HepG2 (cell line): ENCODE measurements around the gene DMGDH. TPM values are rescaled to one million over a fixed set of nuclear protein-coding genes. Genes with fewer than 3 reads are reported as not detected.

Experiments
- ASH2L ChIP-seq: fragments of 300-600, 200-600 bp; sonication (generic); IDR thresholded peaks from 2 replicates; pipeline ENCODE4 v1.7.0; 2017; ENCODE audit warnings: low read depth, mild to moderate bottlenecking, moderate library complexity, mixed read lengths, low read length; ENCODE audit not compliant: insufficient read length
- HHEX ChIP-seq: IDR thresholded peaks from 2 replicates; pipeline ENCODE4 v1.6.1; 2016; ENCODE audit warnings: control low read depth
- HNF4G ChIP-seq, 2 experiments: sonication (generic) in 1 of 2; formaldehyde crosslinking in 1 of 2; IDR thresholded peaks; 2 replicates each; pipeline versions ENCODE4 v1.4.0 to v1.6.1; 2011 to 2020; ENCODE audit warnings: borderline replicate concordance in 2 of 2, low read depth in 2 of 2, mild to moderate bottlenecking in 2 of 2, low read length in 1 of 2, missing genetic modification reagents in 1 of 2, moderate library complexity in 1 of 2
- ISL2 ChIP-seq: sonication (generic); formaldehyde crosslinking; IDR thresholded peaks from 2 replicates; pipeline ENCODE4 v1.5.0; 2020; ENCODE audit warnings: missing genetic modification reagents
- KLF16 ChIP-seq, 2 experiments: sonication (generic) in 1 of 2; formaldehyde crosslinking in 1 of 2; IDR thresholded peaks; 2 replicates each; pipeline versions ENCODE4 v1.6.1 to v1.8.0; 2016 to 2023; ENCODE audit warnings: missing genetic modification reagents in 2 of 2, missing compliant biosample characterization in 1 of 2
- LBX2 ChIP-seq: sonication (generic); formaldehyde crosslinking; IDR thresholded peaks from 2 replicates; pipeline ENCODE4 v1.5.0; 2020; ENCODE audit warnings: missing genetic modification reagents, mild to moderate bottlenecking, borderline replicate concordance
- MLX ChIP-seq: IDR thresholded peaks from 2 replicates; pipeline ENCODE4 v1.6.1; 2016
- NCOR1 ChIP-seq: fragments of 200-600 bp; sonication (generic); IDR thresholded peaks from 2 replicates; pipeline ENCODE4 v1.7.0; 2017; ENCODE audit warnings: antibody characterized with exemption, low read length, borderline replicate concordance
- RXRB ChIP-seq: IDR thresholded peaks from 2 replicates; pipeline ENCODE4 v1.6.1; 2016; ENCODE audit warnings: borderline replicate concordance, missing genetic modification reagents, missing compliant biosample characterization
- SOX13 ChIP-seq, 3 experiments: fragments of 450-650 bp in 1 of 3; sonication (generic) in 1 of 3; formaldehyde crosslinking in 1 of 3; IDR thresholded peaks in 2 of 3; conservative IDR thresholded peaks in 1 of 3; 2 replicates each; pipeline versions ENCODE4 v1.5.0 to v1.6.1; 2016 to 2020; ENCODE audit warnings: antibody characterized with exemption in 1 of 3, mild to moderate bottlenecking in 1 of 3, missing compliant biosample characterization in 1 of 3, missing genetic modification reagents in 1 of 3, moderate library complexity in 1 of 3
- SOX5 ChIP-seq: IDR thresholded peaks from 2 replicates; pipeline ENCODE4 v1.6.1; 2016; ENCODE audit warnings: borderline replicate concordance
- TCF12 ChIP-seq, 2 experiments: fragments of 450-650 bp in 1 of 2; sonication (generic) in 1 of 2; formaldehyde crosslinking in 1 of 2; IDR thresholded peaks; 2 replicates each; pipeline versions ENCODE4 v1.6.1 to v1.8.0; 2017 to 2022; ENCODE audit warnings: antibody characterized with exemption in 1 of 2, mild to moderate bottlenecking in 1 of 2, missing genetic modification reagents in 1 of 2, moderate library complexity in 1 of 2
- TEAD3 ChIP-seq: optimal IDR thresholded peaks from 2 replicates; pipeline ENCODE3; 2016; ENCODE audit warnings: borderline replicate concordance
- ZBTB8A ChIP-seq: sonication (generic); formaldehyde crosslinking; IDR thresholded peaks from 2 replicates; pipeline ENCODE4 v1.4.0; 2020; ENCODE audit warnings: mild to moderate bottlenecking, low read depth, missing genetic modification reagents, borderline replicate concordance
- ZNF574 ChIP-seq: sonication (generic); formaldehyde crosslinking; IDR thresholded peaks from 2 replicates; pipeline ENCODE4 v1.4.0; 2020; ENCODE audit warnings: missing genetic modification reagents
- ZNF615 ChIP-seq: sonication (generic); formaldehyde crosslinking; IDR thresholded peaks from 2 replicates; pipeline ENCODE4 v1.5.0; 2020; ENCODE audit warnings: mild to moderate bottlenecking, missing genetic modification reagents, borderline replicate concordance
- ZNF678 ChIP-seq: sonication (generic); formaldehyde crosslinking; IDR thresholded peaks from 2 replicates; pipeline ENCODE4 v1.4.0; 2020; ENCODE audit warnings: mild to moderate bottlenecking, missing genetic modification reagents
- ZNF766 ChIP-seq: sonication (generic); formaldehyde crosslinking; IDR thresholded peaks from 2 replicates; pipeline ENCODE4 v1.5.0; 2020; ENCODE audit warnings: missing genetic modification reagents, borderline replicate concordance
- polyA plus RNA-seq, 8 experiments: library from polyadenylated mRNA; depleted of rRNA in 3 of 8; stranded (reverse) in 7 of 8; unstranded in 1 of 8; fragments of >200 nt; fragmentation: Illumina TruSeq in 4 of 8; extraction: Trizol in 4 of 8; gene quantifications; 2 replicates each; pipeline versions ENCODE4 v1.2.1 to v1.2.3, GENCODE V29; 2011 to 2016; ENCODE audit warnings: low read depth in 4 of 8, missing spikeins in 1 of 8, mixed read lengths in 1 of 8; ENCODE audit not compliant: insufficient read depth in 1 of 8
- total RNA-seq, 5 experiments: library from RNA; depleted of rRNA; stranded (reverse); fragments of >200 nt; fragmentation: Illumina TruSeq; extraction: Trizol; gene quantifications; 2 replicates each; pipeline ENCODE4 v1.2.3, GENCODE V29; 2016; ENCODE audit warnings: low read depth in 1 of 5
- TF ChIP-seq, protein P1 (sequence below), 2 experiments: sonication (generic) in 1 of 2; formaldehyde crosslinking in 1 of 2; IDR thresholded peaks; 2 replicates each; pipeline versions ENCODE4 v1.4.0 to v1.6.1; 2016 to 2020; ENCODE audit warnings: borderline replicate concordance in 1 of 2, low read depth in 1 of 2, mild to moderate bottlenecking in 1 of 2, missing genetic modification reagents in 1 of 2

Gene DMGDH
- total and polyA plus RNA-seq, 2 of the 13 experiments (the other 11 are each of a cell fraction or from before 2014, with no cell fraction given): 3.6 to 7.9 TPM

DNA sequence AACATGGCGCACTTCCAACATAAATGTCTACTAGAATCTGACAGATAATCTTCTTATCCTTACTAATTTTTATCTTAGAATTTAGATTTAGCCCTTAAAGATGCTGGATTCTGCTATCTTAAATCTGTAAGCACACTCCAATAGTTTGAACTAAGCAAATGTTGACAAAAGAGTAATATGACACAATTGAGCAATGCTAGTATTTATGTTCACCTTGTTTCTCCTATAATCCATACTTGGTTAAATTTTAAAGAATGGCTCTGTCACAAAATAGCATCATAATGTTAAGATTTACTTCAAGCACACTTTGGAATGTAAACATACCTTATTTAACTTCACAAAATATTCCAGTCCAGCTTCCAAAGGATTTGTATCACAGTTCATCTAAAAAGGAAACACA, 45.5 kb downstream of the DMGDH start (continued):
- no peak for TF ChIP-seq ZNF615
- no peak for TF ChIP-seq ZNF678
- TF ChIP-seq HHEX (CRISPR knock-in tag): peak; percentile 94
- peak; percentile 80 for TF ChIP-seq SOX5 (CRISPR knock-in tag)
- no peak for TF ChIP-seq NCOR1
- no peak for TF ChIP-seq ZNF766 (CRISPR knock-in tag)
- TF ChIP-seq TEAD3 (CRISPR knock-in tag): peak; percentile 47
- peak; percentile 67 for TF ChIP-seq MLX (CRISPR knock-in tag)
- TF ChIP-seq TCF12 (IDR thresholded peaks at IDR 0.05): no peak
- TF ChIP-seq TCF12 (CRISPR knock-in tag; IDR thresholded peaks at IDR 0.05): peak; percentile 59; the same call in 1 of the 2 replicates
- TF ChIP-seq, protein P1, sequence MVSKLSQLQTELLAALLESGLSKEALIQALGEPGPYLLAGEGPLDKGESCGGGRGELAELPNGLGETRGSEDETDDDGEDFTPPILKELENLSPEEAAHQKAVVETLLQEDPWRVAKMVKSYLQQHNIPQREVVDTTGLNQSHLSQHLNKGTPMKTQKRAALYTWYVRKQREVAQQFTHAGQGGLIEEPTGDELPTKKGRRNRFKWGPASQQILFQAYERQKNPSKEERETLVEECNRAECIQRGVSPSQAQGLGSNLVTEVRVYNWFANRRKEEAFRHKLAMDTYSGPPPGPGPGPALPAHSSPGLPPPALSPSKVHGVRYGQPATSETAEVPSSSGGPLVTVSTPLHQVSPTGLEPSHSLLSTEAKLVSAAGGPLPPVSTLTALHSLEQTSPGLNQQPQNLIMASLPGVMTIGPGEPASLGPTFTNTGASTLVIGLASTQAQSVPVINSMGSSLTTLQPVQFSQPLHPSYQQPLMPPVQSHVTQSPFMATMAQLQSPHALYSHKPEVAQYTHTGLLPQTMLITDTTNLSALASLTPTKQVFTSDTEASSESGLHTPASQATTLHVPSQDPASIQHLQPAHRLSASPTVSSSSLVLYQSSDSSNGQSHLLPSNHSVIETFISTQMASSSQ (IDR thresholded peaks at IDR 0.05; ENCODE audit: low read depth): peak; percentile 90
- TF ChIP-seq, protein P1 (CRISPR knock-in tag; IDR thresholded peaks at IDR 0.05; ENCODE audit: borderline replicate concordance): peak; percentile 49; the same call in 1 of the 2 replicates
- peak in 1 of 2 experiments; percentile 80; a peak in 1 of 4 replicates for TF ChIP-seq KLF16 (CRISPR knock-in tag; IDR thresholded peaks at IDR 0.05)
- peak; percentile 87 for TF ChIP-seq RXRB (CRISPR knock-in tag)
- no peak for TF ChIP-seq SOX13 (IDR thresholded peaks at IDR 0.05)
- TF ChIP-seq SOX13 (CRISPR knock-in tag; conservative IDR thresholded peaks at IDR 0.05 in 1 of 2, IDR thresholded peaks at IDR 0.05 in 1 of 2): peak in 1 of 2 experiments; percentile 80; a peak in 2 of 4 replicates
- no peak for TF ChIP-seq HNF4G (IDR thresholded peaks at IDR 0.05; ENCODE audit: borderline replicate concordance, low read depth, low read length)
- no peak for TF ChIP-seq HNF4G (CRISPR knock-in tag; IDR thresholded peaks at IDR 0.05; ENCODE audit: borderline replicate concordance, low read depth)
- no peak for TF ChIP-seq ZNF574 (CRISPR knock-in tag)
- TF ChIP-seq ISL2 (CRISPR knock-in tag): peak; percentile 67; the same call in 1 of the 2 replicates
- TF ChIP-seq ASH2L: no peak
- no peak for TF ChIP-seq ZBTB8A
- TF ChIP-seq LBX2: no peak
